ENCODE measurements around the gene APPBP2. TPM values are rescaled to one million over a fixed set of nuclear protein-coding genes. Genes with fewer than 3 reads are reported as not detected.
"Not testable (repeated sequence)": the region's sequence is repeated elsewhere in the genome, so short reads cannot be mapped to it uniquely, and the experiment has no call there.

APPBP2 gene
- polyA plus RNA-seq, result 10 to 100 TPM in 2 of 3 donors, 1 to 10 TPM in 1; 4.6 to 12.6 (median 12.2) TPM

DNA sequence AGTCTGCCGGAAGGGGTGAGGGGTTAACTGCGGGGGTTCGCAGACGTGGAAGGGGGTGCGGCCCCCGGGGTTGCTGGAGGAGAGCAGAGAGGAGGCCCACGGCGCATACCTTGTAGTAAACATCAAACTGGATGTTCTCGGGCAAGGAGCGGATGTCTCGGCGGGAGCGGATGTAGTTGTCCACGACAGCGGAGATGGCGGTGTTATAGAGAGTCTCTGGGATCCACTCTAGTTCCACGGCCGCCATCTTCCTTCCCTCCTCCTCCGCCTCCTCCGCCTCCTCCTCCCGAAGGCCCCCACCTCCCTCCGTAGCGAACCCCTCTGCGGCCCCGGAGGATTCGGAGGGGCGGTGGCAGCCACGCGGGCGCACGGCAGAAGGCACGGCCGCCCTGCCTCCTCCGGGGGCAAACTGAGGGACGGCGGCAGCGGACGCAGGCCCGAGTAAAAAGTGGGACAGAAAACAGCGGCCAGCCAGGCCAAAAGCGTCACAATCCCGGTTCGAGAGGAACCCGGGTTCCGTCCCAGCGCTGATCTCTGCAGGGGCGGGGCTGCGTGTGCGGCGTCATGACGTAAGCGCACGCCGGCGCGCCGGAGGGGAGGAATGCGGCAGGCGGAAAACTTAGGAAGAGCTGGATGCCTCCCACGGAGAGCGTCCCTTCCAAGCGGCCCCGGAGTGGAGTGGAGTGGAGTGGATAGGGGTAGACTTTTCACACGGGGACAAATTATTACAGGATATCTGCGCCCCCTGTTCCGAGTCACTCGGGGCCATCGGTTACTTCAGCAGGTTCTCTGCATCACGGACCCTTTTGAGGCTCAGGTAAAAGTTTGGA is at the start of gene APPBP2:
TSS of gene APPBP2 (minus strand) at position 558 of the 830 bp plus-strand sequence. CDS start at position 247, 311 bp downstream.
- WGBS, 3 donors, result 0 to 1% (median 1%) methylated on average over 56 to 69 of the region's 69 CpGs
- peak within 1 kb of the TSS; percentile 96 for H3K27ac ChIP-seq (ENCODE audit: low read depth, low read length)

GRCh38 chr17:60573236-60574051 is 47.4 kb upstream of the APPBP2 start:
- no peak overlapping the region for H3K27ac ChIP-seq (ENCODE audit: low read depth, low read length)
- 48 to 55% (median 53%) methylated on average over 2 of the region's 2 CpGs for WGBS, 3 donors

- WGBS, 3 donors, result 77 to 94% (median 93%) methylated on average over 6 of the region's 6 CpGs
- H3K27ac ChIP-seq (ENCODE audit: low read depth, low read length), result no peak overlapping the region
Observed at GRCh38 chr17:60565233-60565632, 39.2 kb upstream of the APPBP2 start.

DNA sequence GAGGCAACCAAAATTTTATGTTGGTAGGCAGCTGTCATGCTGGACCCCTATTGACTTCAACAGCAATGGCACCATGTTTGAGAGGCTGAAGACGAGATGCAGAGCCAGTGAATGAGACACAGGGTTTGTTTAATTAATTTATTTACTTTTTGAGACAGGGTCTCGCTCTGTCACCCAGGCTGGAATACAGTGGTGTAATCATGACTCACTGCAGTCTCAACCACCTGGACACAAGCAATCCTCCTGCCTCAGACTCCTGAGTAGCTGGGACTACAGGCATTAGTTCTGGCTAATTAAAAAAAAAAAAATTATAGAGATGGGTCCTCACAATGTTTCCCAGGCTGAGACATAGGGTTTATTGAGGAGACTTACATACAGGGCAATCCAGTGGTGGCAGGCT is 37.7 kb upstream of the APPBP2 start:
- H3K27ac ChIP-seq (ENCODE audit: low read depth, low read length), result no peak overlapping the region
- WGBS, 3 donors, result 86 to 95% (median 90%) methylated on average over 2 of the region's 2 CpGs

DNA sequence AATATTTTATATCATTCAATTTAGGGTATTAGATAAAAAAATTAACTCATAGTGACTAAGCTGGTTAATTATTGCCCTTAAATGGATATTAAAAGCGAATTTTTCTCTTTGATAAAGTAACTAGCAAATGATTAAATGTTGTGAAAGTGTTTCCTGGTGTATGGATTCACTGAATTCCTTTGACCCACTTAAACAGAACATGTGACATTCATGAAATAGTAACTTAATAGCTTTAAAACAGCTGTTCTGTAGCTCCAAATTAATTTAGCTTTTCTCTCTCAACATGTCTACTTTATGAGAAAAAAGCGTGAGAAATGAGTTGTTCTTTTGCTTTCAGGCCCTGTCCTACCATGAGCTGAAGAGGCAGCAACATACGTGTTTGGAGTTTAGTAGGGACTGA is 36.4 kb upstream of the APPBP2 start:
- no peak overlapping the region for H3K27ac ChIP-seq (ENCODE audit: low read depth, low read length)
- 58 to 76% (median 75%) methylated on average over 3 of the region's 3 CpGs for WGBS, 3 donors

DNA sequence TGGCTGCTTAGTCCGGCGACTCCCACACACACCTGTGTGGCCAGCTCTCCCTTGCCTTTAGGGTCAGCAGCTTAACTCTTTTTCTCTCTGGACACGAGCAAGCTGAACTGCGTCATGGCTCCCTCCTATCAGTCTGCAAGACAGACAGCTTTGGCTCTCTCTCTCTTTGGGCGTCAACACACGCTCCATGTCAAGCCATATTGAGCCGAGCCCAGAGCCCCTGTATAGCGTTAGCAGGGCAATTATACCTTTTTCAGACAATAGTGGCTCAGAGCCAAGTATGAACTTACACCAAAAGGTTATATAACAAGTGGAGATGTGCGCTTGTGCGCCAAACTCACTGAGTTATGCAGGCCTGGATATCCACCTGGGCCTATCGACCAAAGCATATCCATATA is 34.8 kb upstream of the APPBP2 start:
- H3K27ac ChIP-seq (ENCODE audit: low read depth, low read length), result no peak overlapping the region
- 89 to 91% (median 90%) methylated on average over 11 of the region's 11 CpGs for WGBS, 3 donors

DNA sequence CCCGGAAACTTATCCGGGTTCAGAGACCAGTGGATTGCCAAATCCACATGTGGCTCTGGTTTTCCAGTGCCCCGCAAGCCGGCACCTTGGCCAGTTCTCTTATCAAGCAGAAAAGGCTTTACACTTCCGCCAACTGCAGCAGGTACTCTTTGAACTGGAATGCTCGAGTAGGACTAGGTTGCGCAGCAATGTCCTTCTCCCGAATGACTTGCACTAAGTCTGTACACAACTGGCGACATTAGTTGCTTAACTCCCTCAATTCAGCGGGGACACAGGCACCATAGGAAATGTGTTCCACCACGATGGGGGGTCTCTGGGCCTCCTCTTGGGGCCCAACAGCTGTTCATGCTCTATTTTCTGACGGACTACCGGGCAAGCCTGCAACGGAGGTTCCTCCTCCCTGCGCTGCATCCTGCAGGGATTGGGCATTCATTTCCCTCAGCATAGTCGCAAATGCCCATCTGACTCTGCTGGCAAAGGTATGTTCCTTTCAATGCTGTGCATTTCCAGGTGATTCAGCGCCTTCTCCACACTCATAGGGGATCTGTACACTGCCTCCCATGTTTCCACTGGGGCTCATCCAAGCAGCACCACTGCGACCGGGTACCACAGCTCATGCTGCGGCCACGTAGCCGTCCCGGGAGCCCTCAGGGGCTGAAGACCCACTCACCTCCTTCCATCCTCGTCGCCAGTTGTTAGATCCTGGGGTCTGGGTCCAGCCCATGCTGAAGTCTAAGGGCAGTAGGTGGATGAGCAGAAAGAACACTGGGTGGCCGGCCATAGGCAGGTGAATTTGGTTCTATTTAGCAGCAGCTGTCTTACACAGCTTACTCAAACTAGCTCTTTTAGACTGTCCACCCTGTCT is 34.2 kb upstream of the APPBP2 start:
- no peak overlapping the region for H3K27ac ChIP-seq (ENCODE audit: low read depth, low read length)

GRCh38 chr17:60559659-60559994 is 33.6 kb upstream of the APPBP2 start:
- no peak overlapping the region for H3K27ac ChIP-seq (ENCODE audit: low read depth, low read length)
- 87 to 97% (median 94%) methylated on average over 8 of the region's 8 CpGs for WGBS, 3 donors

More for the DNA sequence above, 34.2 kb upstream of the APPBP2 start:
- 84 to 89% (median 87%) methylated on average over 26 of the region's 26 CpGs for WGBS, 3 donors

DNA sequence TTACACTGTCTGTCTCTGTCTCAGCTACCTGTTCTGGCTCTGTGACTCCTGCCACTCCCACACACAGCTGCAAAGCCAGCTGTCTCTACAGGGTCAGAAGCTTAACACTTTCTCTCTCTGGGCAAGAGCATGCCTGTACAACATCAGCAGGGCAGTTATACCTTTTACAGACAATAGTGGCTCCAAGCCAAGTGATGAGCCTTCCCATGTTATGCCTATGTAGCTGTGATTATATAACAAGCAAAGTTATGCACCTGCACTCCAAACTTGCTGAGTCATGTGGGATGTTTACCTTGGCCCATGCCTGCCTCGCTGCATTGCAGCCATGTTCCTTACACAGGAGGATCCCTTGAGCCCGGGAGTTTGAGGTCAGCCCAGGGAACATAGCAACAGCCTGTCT is 31.8 kb upstream of the APPBP2 start:
- WGBS, 3 donors, result 86 to 96% (median 90%) methylated on average over 2 of the region's 2 CpGs
- no peak overlapping the region for H3K27ac ChIP-seq (ENCODE audit: low read depth, low read length)

DNA sequence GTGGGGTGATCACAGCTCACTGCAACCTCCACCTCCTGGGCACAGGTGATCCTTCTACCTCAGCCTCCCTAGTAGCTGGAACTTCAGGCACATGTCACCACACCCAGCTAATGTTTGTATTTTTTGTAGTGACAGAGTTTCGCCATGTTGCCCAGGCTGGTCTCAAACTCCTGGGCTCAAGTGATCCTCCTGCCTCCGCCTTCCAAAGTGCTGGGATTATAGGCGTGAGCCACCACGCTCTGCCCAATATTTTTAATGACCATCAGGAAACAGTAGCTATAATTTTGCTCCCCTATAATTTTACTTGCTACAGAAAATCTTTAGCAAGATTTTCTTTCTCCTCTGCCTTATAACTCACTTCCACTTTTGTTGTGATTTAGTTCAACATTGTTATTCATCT is 29.7 kb upstream of the APPBP2 start:
- no peak overlapping the region for H3K27ac ChIP-seq (ENCODE audit: low read depth, low read length)
- WGBS, 3 donors, result 97 to 98% (median 97%) methylated on average over 4 of the region's 4 CpGs

DNA sequence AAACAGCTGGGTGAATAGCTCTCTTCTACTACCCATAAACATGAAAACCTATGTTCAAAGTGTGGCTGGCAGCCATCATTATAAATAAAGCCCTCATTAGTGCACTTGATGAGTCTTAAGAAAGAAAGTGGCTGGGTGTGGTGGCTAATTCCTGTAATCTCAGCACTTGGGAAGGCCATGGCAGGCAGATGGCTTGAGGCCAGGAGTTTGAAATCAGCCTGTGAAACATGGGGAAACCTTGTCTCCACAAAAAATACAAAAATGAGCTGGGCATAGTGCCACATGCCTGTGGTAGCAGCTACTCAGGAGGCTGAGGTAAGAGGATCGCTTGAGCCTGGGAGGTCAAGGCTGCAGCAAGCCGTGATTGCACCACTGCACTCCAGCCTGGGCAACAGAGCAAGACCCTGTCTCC is 28.3 kb upstream of the APPBP2 start:
- 62 to 68% (median 67%) methylated on average over 2 of the region's 2 CpGs for WGBS, 3 donors
- no peak overlapping the region for H3K27ac ChIP-seq (ENCODE audit: low read depth, low read length)

DNA sequence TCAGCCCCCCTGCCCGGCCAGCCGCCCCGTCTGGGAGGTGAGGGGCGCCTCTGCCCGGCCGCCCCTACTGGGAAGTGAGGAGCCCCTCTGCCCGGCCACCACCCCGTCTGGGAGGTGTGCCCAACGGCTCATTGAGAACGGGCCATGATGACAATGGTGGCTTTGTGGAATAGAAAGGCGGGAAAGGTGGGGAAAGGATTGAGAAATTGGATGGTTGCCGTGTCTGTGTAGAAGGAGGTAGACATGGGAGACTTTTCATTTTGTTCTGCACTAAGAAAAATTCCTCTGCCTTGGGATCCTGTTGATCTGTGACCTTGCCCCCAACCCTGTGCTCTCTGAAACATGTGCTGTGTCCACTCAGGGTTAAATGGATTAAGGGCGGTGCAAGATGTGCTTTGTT is 26.2 kb upstream of the APPBP2 start:
- H3K27ac ChIP-seq (ENCODE audit: low read depth, low read length), result not testable (repeated sequence)
- 97 to 99% (median 97%) methylated on average over 4 to 6 of the region's 13 CpGs for WGBS, 3 donors

- 82 to 88% (median 87%) methylated on average over 3 of the region's 3 CpGs for WGBS, 3 donors
- no peak overlapping the region for H3K27ac ChIP-seq (ENCODE audit: low read depth, low read length)
Observed at GRCh38 chr17:60548990-60549389, 22.9 kb upstream of the APPBP2 start.

DNA sequence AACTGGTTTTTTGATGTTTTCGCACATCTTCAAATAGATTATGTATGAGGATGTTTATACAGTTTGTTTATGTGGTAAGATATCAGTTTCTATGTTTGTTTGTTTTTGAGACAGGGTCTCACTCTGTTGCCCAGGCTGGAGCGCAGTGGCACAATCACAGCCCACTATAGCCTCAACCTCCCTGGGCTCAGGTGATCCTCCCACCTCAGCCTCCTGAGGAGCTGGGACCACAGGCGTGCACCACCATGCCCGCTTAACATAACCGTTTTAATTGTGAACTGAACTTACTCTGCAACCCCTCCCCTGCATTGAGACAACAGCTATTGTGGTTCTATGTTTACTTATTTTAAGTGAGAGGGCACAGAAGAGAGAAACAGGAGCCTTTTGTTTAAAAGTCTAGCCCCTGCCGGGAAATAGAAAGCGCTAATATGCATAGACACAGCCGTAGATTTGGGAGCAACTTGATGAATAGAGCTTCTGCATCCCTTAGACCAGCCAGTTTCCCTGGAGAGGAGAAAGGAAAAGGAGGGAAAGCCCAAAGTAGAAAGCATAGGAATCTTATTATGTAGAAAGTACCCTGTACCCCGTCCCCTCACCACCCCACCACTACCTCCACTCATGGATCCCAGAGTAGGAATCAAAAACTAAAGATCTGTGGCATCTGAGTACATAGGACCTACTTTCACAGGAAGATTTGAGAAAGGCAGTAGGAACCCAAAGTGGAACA is 19.6 kb upstream of the APPBP2 start:
- 87 to 94% (median 92%) methylated on average over 9 of the region's 9 CpGs for whole genome bisulfite sequencing, 3 donors
- H3K27ac ChIP-seq (ENCODE audit: low read depth, low read length), result no peak overlapping the region

DNA sequence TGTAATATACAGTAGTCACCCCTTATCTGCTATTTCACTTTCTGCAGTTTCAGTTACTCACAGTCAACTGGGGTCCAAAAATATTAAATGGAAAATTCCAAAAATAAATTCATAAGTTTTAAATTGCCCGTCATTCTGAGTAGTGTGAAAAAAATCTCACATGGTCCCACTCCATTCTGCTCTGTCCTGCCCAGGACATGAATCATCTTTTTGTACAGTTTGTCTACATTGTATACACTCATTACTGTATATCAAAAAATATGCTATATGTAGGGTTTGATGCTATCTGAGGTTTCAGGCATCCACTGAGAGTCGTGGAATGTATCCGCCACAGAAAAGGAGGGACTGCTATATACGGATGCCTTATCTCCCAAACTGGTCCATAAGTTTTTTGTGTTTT is 16.0 kb upstream of the APPBP2 start:
- 89 to 91% (median 90%) methylated on average over 4 of the region's 4 CpGs for WGBS, 3 donors
- H3K27ac ChIP-seq (ENCODE audit: low read depth, low read length), result no peak overlapping the region

DNA sequence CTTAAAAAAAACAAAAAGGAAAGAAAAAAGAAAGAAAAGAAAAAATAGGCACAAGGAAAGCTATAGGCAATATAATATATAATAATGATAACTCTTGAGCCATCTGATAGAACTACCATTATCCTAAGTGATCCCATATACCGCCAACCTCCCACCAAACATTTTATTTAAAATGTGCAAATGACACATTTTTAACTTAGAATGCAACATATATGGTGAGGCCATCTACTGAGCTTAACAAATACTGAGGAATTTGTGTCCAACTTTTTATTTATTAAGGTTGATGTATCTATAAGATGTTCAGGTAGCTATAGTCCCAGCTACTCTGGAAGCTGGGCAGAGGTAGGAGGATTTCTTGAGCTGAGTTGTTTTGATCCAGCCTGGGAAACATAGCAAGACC is 14.4 kb upstream of the APPBP2 start:
- no peak overlapping the region for H3K27ac ChIP-seq (ENCODE audit: low read depth, low read length)
- WGBS, 3 donors, result 91 to 100% (median 100%) methylated on average over 1 of the region's 1 CpG

- H3K27ac ChIP-seq (ENCODE audit: low read depth, low read length), result no peak overlapping the region
- 86 to 91% (median 86%) methylated on average over 2 of the region's 2 CpGs for WGBS, 3 donors
Observed at GRCh38 chr17:60539807-60540206, 13.8 kb upstream of the APPBP2 start.

DNA sequence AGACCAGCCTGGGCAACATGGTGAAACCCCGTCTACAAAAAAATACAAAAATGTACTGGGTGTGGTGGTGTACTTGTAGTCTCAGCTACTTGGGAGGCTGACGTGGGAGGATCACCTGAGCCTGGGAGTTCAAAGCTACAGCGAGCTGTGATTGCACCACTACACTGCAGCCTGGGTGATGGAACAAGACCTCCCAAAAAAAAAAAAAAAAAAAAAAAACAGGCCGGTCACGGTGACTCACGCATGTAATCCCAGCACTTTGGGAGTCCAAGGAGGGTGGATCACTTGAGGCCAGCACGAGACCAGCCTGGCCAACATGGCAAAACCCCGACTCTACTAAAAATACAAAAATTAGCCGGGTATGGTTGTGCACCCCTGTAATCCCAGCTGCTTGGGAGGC is 12.7 kb upstream of the APPBP2 start:
- WGBS, 3 donors, result 91 to 95% (median 92%) methylated on average over 9 of the region's 9 CpGs
- H3K27ac ChIP-seq (ENCODE audit: low read depth, low read length), result no peak overlapping the region

Data from adipose tissue (tissue), 3 donors.